OCI-LY1 (cell line): ENCODE measurements around the gene ASGR1.

Experiments
- H2AFZ ChIP-seq: fragments of 200-600 bp; sonication (generic), shearing (Covaris generic); 2 replicates; pipeline ENCODE4 v1.6.0; 2014; ENCODE audit warnings: antibody characterized with exemption, mild to moderate bottlenecking, low read length
- H3F3A ChIP-seq: fragments of 200-600 bp; sonication (generic), shearing (Covaris generic); 2 replicates; pipeline ENCODE4 v1.6.0; 2014; ENCODE audit warnings: mild to moderate bottlenecking, antibody characterized with exemption, low read length, moderate library complexity; ENCODE audit not compliant: insufficient read depth
- H3K27ac ChIP-seq: fragments of 200-600 bp; sonication (generic); 2 replicates; pipeline ENCODE4 v1.5.1; 2014; ENCODE audit warnings: low read length, mixed run types, mild to moderate bottlenecking, low read depth; ENCODE audit not compliant: poor library complexity, severe bottlenecking
- H3K27me3 ChIP-seq: fragments of 200-600 bp; sonication (generic); 2 replicates; pipeline ENCODE4 v1.6.0; 2014; ENCODE audit warnings: antibody characterized with exemption, mild to moderate bottlenecking, low read length, moderate library complexity; ENCODE audit not compliant: insufficient read depth
- H3K36me3 ChIP-seq: fragments of 200-600 bp; sonication (generic); 2 replicates; pipeline ENCODE4 v1.6.1; 2014; ENCODE audit warnings: mild to moderate bottlenecking, antibody characterized with exemption, low read length, moderate library complexity, mixed read lengths; ENCODE audit not compliant: insufficient read depth
- H3K4me1 ChIP-seq: fragments of 200-600 bp; sonication (generic); 2 replicates; pipeline ENCODE4 v1.5.1; 2014; ENCODE audit warnings: mild to moderate bottlenecking, low read length, moderate library complexity; ENCODE audit not compliant: insufficient read depth, severe bottlenecking
- H3K4me2 ChIP-seq: fragments of 200-600 bp; sonication (generic), shearing (Covaris generic); 2 replicates; pipeline ENCODE4 v1.6.1; 2014; ENCODE audit warnings: low read length
- H3K4me3 ChIP-seq: fragments of 200-600 bp; sonication (generic); 2 replicates; pipeline ENCODE4 v1.5.1; 2014; ENCODE audit warnings: low read length, low read depth, mild to moderate bottlenecking, mixed read lengths; ENCODE audit not compliant: poor library complexity, severe bottlenecking
- H3K79me2 ChIP-seq: fragments of 200-600 bp; shearing (Covaris generic); 2 replicates; pipeline ENCODE4 v1.6.1; 2016; ENCODE audit warnings: mixed run types, low read length, mixed read lengths; ENCODE audit not compliant: insufficient read depth
- H3K9ac ChIP-seq: fragments of 200-600 bp; sonication (generic), shearing (Covaris generic); 2 replicates; pipeline ENCODE4 v1.6.1; 2014; ENCODE audit warnings: mild to moderate bottlenecking, low read length, mixed read lengths
- H3K9me2 ChIP-seq: fragments of 200-600 bp; sonication (generic), shearing (Covaris generic); 2 replicates; pipeline ENCODE4 v1.6.1; 2014; ENCODE audit warnings: low read depth, mild to moderate bottlenecking, low read length, mixed read lengths
- H3K9me3 ChIP-seq: fragments of 200-600 bp; shearing (Covaris generic); 2 replicates; pipeline ENCODE4 v1.6.1; 2014; ENCODE audit warnings: low read length, mixed read lengths
- H4K20me1 ChIP-seq: fragments of 200-600 bp; sonication (generic), shearing (Covaris generic); 2 replicates; pipeline ENCODE4 v1.6.0; 2016; ENCODE audit warnings: mild to moderate bottlenecking, low read length; ENCODE audit not compliant: insufficient read depth
- CTCF ChIP-seq: fragments of 200-600 bp; sonication (generic), shearing (Covaris generic); IDR thresholded peaks from 2 replicates; pipeline ENCODE4 v1.5.1; 2017; ENCODE audit warnings: mild to moderate bottlenecking, antibody characterized with exemption, low read length, moderate library complexity, mixed read lengths
- EZH2 ChIP-seq: fragments of 200-600 bp; sonication (generic), shearing (Covaris generic); IDR thresholded peaks from 2 replicates; pipeline ENCODE4 v1.8.0; 2017; ENCODE audit warnings: borderline replicate concordance, mixed run types, mild to moderate bottlenecking, antibody characterized with exemption, low read length, moderate library complexity, mixed read lengths

Gene ASGR1

GRCh38 chr17:7176841-7177190, 2.4 kb downstream of the ASGR1 start:
- TF ChIP-seq EZH2 (no peak), CTCF (no peak)
- H3K9ac ChIP-seq = no peak overlapping the region

GRCh38 chr17:7176107-7176840, 2.9 kb downstream of the ASGR1 start:
- Histone ChIP-seq H3K9me2 (no peaks in the 10 kb centered on the region), H3K36me3 (no peaks in the 10 kb centered on the region), H3K4me2 (no peak overlapping the region), H4K20me1 (no peaks in the 10 kb centered on the region), H3K4me1 (peaks cover 4% of the 10 kb centered on the region), H3K9ac (no peak overlapping the region), H3K9me3 (no peaks in the 10 kb centered on the region; the same call in 1 of the 2 replicates), H3K27me3 (no peaks in the 10 kb centered on the region; the same call in 1 of the 2 replicates), H3K4me3 (no peak overlapping the region), H2AFZ (no peak overlapping the region), H3F3A (no peaks in the 10 kb centered on the region), H3K27ac (no peak overlapping the region), H3K79me2 (no peaks in the 10 kb centered on the region)
- no peak for TF ChIP-seq CTCF

More at GRCh38 chr17:7176841-7177190, 2.4 kb downstream of the ASGR1 start:
- Histone ChIP-seq H3K4me2 (no peak overlapping the region), H4K20me1 (no peaks in the 10 kb centered on the region), H3K4me1 (peaks cover 4% of the 10 kb centered on the region), H3K27me3 (no peaks in the 10 kb centered on the region; the same call in 1 of the 2 replicates), H3K4me3 (no peak overlapping the region), H2AFZ (no peak overlapping the region), H3K27ac (no peak overlapping the region), H3F3A (no peaks in the 10 kb centered on the region), H3K79me2 (no peaks in the 10 kb centered on the region), H3K36me3 (no peaks in the 10 kb centered on the region), H3K9me2 (no peaks in the 10 kb centered on the region), H3K9me3 (no peaks in the 10 kb centered on the region; the same call in 1 of the 2 replicates)

GRCh38 chr17:7175330-7175733, 3.8 kb downstream of the ASGR1 start:
- no peak overlapping the region for H2AFZ ChIP-seq
- no peak overlapping the region for H3K27ac ChIP-seq
- TF ChIP-seq EZH2 (no peak), CTCF (no peak)
- no peaks in the 10 kb centered on the region; the same call in 1 of the 2 replicates for H3K9me3 ChIP-seq
- H4K20me1 ChIP-seq = no peaks in the 10 kb centered on the region
- no peak overlapping the region for H3K4me2 ChIP-seq
- H3K4me3 ChIP-seq = no peak overlapping the region
- no peaks in the 10 kb centered on the region for H3K36me3 ChIP-seq
- no peaks in the 10 kb centered on the region for H3K9me2 ChIP-seq
- H3K4me1 ChIP-seq = peaks cover 4% of the 10 kb centered on the region
- H3K79me2 ChIP-seq = no peaks in the 10 kb centered on the region
- no peak overlapping the region for H3K9ac ChIP-seq
- no peaks in the 10 kb centered on the region for H3F3A ChIP-seq
- no peaks in the 10 kb centered on the region; the same call in 1 of the 2 replicates for H3K27me3 ChIP-seq
